ENCODE results near the gene NPB. TPM values are rescaled to one million over a fixed set of nuclear protein-coding genes. Genes with fewer than 3 reads are reported as not detected.
A peak's percentile ranks its signal among the peaks of the same experiment; 100 is the strongest.

NPB gene
- total and polyA plus RNA-seq, 2 of the 8 experiments (the other 6 are each of a cell fraction or from before 2014, with no cell fraction given): 1.5 to 2.5 TPM

DNA sequence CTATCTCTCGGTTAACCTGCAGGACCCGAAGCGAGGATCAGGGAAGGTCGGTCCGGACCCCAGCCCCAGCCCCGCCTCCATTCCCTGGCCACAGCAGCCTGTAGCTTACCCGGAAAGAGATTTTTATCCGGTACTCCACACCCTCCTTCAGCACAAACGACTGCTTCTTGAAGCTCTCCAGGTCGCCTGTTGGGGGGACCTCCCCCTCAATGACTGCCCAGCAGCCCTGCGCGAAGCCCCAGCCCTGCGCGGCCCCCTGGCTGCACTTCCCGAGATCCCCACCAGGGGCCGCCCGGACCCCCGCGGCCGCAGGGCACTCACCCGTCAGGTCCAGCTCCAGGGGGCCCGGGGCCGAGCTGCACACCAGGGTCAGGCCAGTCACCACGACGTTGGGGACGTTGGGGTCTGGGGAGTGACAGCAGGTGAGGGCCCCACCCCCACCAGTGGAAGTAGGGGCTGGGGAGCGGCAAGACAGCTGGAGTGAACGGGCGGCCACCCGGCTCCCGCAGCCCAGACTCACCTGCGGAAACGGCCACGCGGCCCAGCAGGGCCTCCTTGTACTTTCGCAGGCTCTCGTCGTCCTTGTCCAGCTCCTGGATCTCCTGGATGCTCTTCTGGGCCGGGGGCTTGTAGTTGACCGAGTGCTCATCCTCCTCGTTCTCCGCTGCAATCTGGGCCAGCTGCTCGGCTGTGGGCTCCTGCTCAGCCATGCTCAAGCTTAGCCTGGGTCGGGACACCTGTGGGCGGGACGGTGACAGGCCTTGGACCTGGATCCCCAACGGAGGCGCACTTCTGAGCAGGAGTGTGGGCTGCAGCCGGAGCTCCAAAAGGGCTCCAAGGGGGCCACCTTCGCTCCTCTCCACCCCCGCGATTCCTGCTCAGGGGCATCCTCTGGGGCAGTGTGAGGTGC, 32.6 kb upstream of the NPB start (continued):
- TF ChIP-seq SUZ12 (IDR thresholded peaks at IDR 0.05; ENCODE audit: low read length) (no peak), EGR1 (IDR thresholded peaks at IDR 0.05; ENCODE audit: borderline replicate concordance, low read depth, low read length) (no peak), NANOG (IDR thresholded peaks at IDR 0.05; ENCODE audit: insufficient read depth, low read depth, low read length, poor library complexity, severe bottlenecking) (peak; percentile 39), ZNF274 (IDR thresholded peaks at IDR 0.05; ENCODE audit: borderline replicate concordance, extremely low read depth, low read length) (no peak), CBX8 (IDR thresholded peaks at IDR 0.05; ENCODE audit: borderline replicate concordance, low read depth, low read length) (no peak), GTF2F1 (IDR thresholded peaks at IDR 0.05; ENCODE audit: borderline replicate concordance, low read depth, low read length) (no peak), ATF2 (IDR thresholded peaks at IDR 0.05; ENCODE audit: low read length) (no peak; the same call in 1 of the 2 replicates), SP4 (IDR thresholded peaks at IDR 0.05; ENCODE audit: low read length) (no peak), SIN3A (conservative IDR thresholded peaks at IDR 0.05 in 1 of 2, IDR thresholded peaks at IDR 0.05 in 1 of 2; ENCODE audit: low read depth in 1 of 2, low read length in 2 of 2) (peak; percentile 45 to 61; a peak in 1 of 4 replicates), SAP30 (IDR thresholded peaks at IDR 0.05; ENCODE audit: insufficient read depth, insufficient replicate concordance, low read length) (no peak), SIRT6 (IDR thresholded peaks at IDR 0.05; ENCODE audit: low read length) (no peak), KDM5A (IDR thresholded peaks at IDR 0.05; ENCODE audit: low read length) (no peak), E2F6 (IDR thresholded peaks at IDR 0.05) (no peak), YY1 (IDR thresholded peaks at IDR 0.05; ENCODE audit: low read depth, low read length) (no peak), RNF2 (IDR thresholded peaks at IDR 0.05; ENCODE audit: borderline replicate concordance, low read depth, low read length, missing control alignments, poor library complexity, severe bottlenecking) (no peak), KDM1A (IDR thresholded peaks at IDR 0.05; ENCODE audit: borderline replicate concordance, low read length) (no peak), SP2 (IDR thresholded peaks at IDR 0.05; ENCODE audit: low read length) (no peak), TCF12 (IDR thresholded peaks at IDR 0.05; ENCODE audit: low read depth, low read length) (no peak), POU5F1 (IDR thresholded peaks at IDR 0.05; ENCODE audit: low read depth, low read length) (no peak), FOSL1 (IDR thresholded peaks at IDR 0.05; ENCODE audit: insufficient read depth, low read depth, low read length) (no peak), RBBP5 (IDR thresholded peaks at IDR 0.05; ENCODE audit: borderline replicate concordance, low read depth, low read length) (no peak)
